Body of pancreas (tissue), 4 donors: ENCODE data around the gene SLC39A3.

Experiments used
- CTCF ChIP-seq, 7 experiments: fragments of 450-650 bp in 4 of 7; fragments of 200-600 bp in 3 of 7; sonication (generic) in 3 of 7; IDR thresholded peaks; one replicate each; pipeline ENCODE4 v1.5.1; 2016 to 2019; ENCODE audit warnings: antibody characterized with exemption in 7 of 7
- POLR2A ChIP-seq, 3 donors: fragments of 450-650 bp; IDR thresholded peaks; one replicate each; pipeline ENCODE4 v1.6.1; 2016; ENCODE audit warnings: antibody characterized with exemption in 3 of 3, mild to moderate bottlenecking in 2 of 3

GRCh38 chr19:2783781-2784145, 43.9 kb upstream of the SLC39A3 start:
- no peak for TF ChIP-seq CTCF (IDR thresholded peaks at IDR 0.05)
- no peak for TF ChIP-seq POLR2A (IDR thresholded peaks at IDR 0.05)
